Hepatocyte (in vitro differentiated cells): ENCODE data around the gene CACNA2D4. TPM values are rescaled to one million over a fixed set of nuclear protein-coding genes. Genes with fewer than 3 reads are reported as not detected.

Experiments used
- DNase-seq: peaks from one replicate; pipeline ENCODE4 v3.0.0-alpha.2; 2016; ENCODE audit warnings: low spot score
- H2AFZ ChIP-seq: fragments of 200-600 bp; sonication (generic); 2 replicates; pipeline ENCODE4 v1.6.0; 2016; ENCODE audit warnings: antibody characterized with exemption, mild to moderate bottlenecking
- H3K27ac ChIP-seq: fragments of 200-600 bp; sonication (generic); 2 replicates; pipeline ENCODE4 v1.5.1; 2016; ENCODE audit warnings: mild to moderate bottlenecking
- H3K27me3 ChIP-seq: fragments of 200-600 bp; sonication (generic); 2 replicates; pipeline ENCODE4 v1.6.1; 2016
- H3K36me3 ChIP-seq: fragments of 200-600 bp; sonication (generic); replicated peaks from 2 replicates; pipeline ENCODE4 v1.5.1; 2016; ENCODE audit warnings: low read depth; ENCODE audit not compliant: insufficient read depth
- H3K4me1 ChIP-seq: fragments of 200-600 bp; sonication (generic); 2 replicates; pipeline ENCODE4 v1.5.1; 2016; ENCODE audit warnings: mild to moderate bottlenecking, moderate library complexity; ENCODE audit not compliant: insufficient read depth
- H3K4me2 ChIP-seq: fragments of 200-600 bp; sonication (generic); 2 replicates; pipeline ENCODE4 v1.6.0; 2016
- H3K4me3 ChIP-seq: fragments of 200-600 bp; sonication (generic); 2 replicates; pipeline ENCODE4 v1.5.1; 2016; ENCODE audit warnings: mild to moderate bottlenecking
- H3K79me2 ChIP-seq: fragments of 200-600 bp; sonication (generic); 2 replicates; pipeline ENCODE4 v1.6.0; 2017; ENCODE audit warnings: mild to moderate bottlenecking
- H3K9me2 ChIP-seq: fragments of 200-600 bp; sonication (generic); replicated peaks from 2 replicates; pipeline ENCODE4 v1.6.0; 2017; ENCODE audit warnings: mild to moderate bottlenecking; ENCODE audit not compliant: insufficient read depth
- H3K9me3 ChIP-seq: fragments of 200-600 bp; sonication (generic); 2 replicates; pipeline ENCODE4 v1.5.1; 2016; ENCODE audit warnings: low read depth, mild to moderate bottlenecking
- H4K20me1 ChIP-seq: fragments of 200-600 bp; sonication (generic); 2 replicates; pipeline ENCODE4 v1.6.0; 2016; ENCODE audit warnings: mild to moderate bottlenecking; ENCODE audit not compliant: insufficient read depth, poor library complexity, severe bottlenecking
- CTCF ChIP-seq: fragments of 200-600 bp; sonication (generic); IDR thresholded peaks from 2 replicates; pipeline ENCODE4 v1.5.1; 2016; ENCODE audit warnings: antibody characterized with exemption, mild to moderate bottlenecking; ENCODE audit not compliant: poor library complexity
- EZH2 ChIP-seq: fragments of 200-600 bp; sonication (generic); IDR thresholded peaks from 2 replicates; pipeline ENCODE4 v1.6.1; 2016; ENCODE audit warnings: antibody characterized with exemption, mild to moderate bottlenecking, borderline replicate concordance
- EZH2phosphoT487 ChIP-seq: fragments of 200-600 bp; sonication (generic); IDR thresholded peaks from one replicate; pipeline ENCODE4 v1.6.1; 2018; ENCODE audit warnings: antibody characterized with exemption, mild to moderate bottlenecking, low read depth, moderate library complexity; ENCODE audit not compliant: unreplicated experiment, severe bottlenecking
- WGBS: methylation state at CpG from one replicate; pipeline ENCODE4 v1.1.6; 2016; ENCODE audit warnings: low lambda C conversion rate; ENCODE audit errors: missing lambda C conversion rate; 5-methylcytosine and 5-hydroxymethylcytosine counted together
- polyA plus RNA-seq: library from polyadenylated mRNA; unstranded; fragments of >200 nt; fragmentation: Nextera tagmentation; extraction: Ambion mirVana; gene quantifications from 2 replicates; pipeline ENCODE4 v1.2.1, GENCODE V29; 2016
- total RNA-seq: library from RNA; depleted of rRNA; stranded (reverse); fragments of >200 nt; gene quantifications from 2 replicates; pipeline ENCODE4 v1.2.3, GENCODE V29; 2014

CACNA2D4 gene
- total and polyA plus RNA-seq, 2 experiments from 2014 or later, result 1.3 to 2.1 TPM

DNA sequence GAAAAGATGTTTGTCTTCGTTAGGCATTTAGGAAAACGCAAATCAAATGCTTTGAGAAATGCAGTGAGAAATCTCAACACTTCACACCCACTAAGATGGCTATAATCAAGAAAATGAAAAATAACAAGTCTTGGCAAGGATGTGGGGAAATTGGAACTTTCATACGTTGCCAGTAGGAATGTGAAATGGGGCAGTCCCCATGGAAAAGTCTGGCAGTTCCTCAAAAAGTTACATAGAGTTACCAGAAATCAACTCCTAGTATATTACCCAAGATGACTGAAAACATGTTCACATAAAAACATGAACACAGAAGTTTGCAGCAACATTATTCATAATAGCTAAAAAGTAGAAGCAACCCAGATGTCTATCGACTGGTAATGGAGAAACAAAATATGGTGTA is 139.5 kb downstream of the CACNA2D4 start:
- TF ChIP-seq EZH2 (no peak), EZH2phosphoT487 (no peak), CTCF (no peak)

GRCh38 chr12:1777798-1778197 is 140.7 kb downstream of the CACNA2D4 start:
- Histone ChIP-seq H4K20me1 (peaks cover 2% of the 10 kb centered on the region), H3K36me3 (no peaks in the 10 kb centered on the region), H3K79me2 (peaks cover 23% of the 10 kb centered on the region), H3K27ac (no peak overlapping the region), H3K27me3 (no peaks in the 10 kb centered on the region), H3K9me2 (no peaks in the 10 kb centered on the region), H3K4me1 (peaks cover 20% of the 10 kb centered on the region), H3K9me3 (no peaks in the 10 kb centered on the region), H3K4me3 (no peak overlapping the region), H3K4me2 (no peak overlapping the region), H2AFZ (no peak overlapping the region)
- no peak for DNase-seq
- WGBS, result 93% methylated on average over 5 of the region's 5 CpGs
- no peak for TF ChIP-seq EZH2
- no peak for TF ChIP-seq EZH2phosphoT487
- TF ChIP-seq CTCF, result no peak

More for the DNA sequence above, 139.5 kb downstream of the CACNA2D4 start:
- Histone ChIP-seq H3K9me2 (no peaks in the 10 kb centered on the region), H3K27me3 (no peaks in the 10 kb centered on the region), H3K9me3 (no peaks in the 10 kb centered on the region), H2AFZ (no peak overlapping the region), H3K36me3 (no peaks in the 10 kb centered on the region), H3K4me3 (no peak overlapping the region), H3K4me1 (peaks cover 20% of the 10 kb centered on the region), H3K4me2 (no peak overlapping the region), H3K27ac (no peak overlapping the region), H4K20me1 (peaks cover 2% of the 10 kb centered on the region), H3K79me2 (peaks cover 21% of the 10 kb centered on the region)
- WGBS, result 96% methylated on average over 4 of the region's 4 CpGs
- DNase-seq, result no peak

DNA sequence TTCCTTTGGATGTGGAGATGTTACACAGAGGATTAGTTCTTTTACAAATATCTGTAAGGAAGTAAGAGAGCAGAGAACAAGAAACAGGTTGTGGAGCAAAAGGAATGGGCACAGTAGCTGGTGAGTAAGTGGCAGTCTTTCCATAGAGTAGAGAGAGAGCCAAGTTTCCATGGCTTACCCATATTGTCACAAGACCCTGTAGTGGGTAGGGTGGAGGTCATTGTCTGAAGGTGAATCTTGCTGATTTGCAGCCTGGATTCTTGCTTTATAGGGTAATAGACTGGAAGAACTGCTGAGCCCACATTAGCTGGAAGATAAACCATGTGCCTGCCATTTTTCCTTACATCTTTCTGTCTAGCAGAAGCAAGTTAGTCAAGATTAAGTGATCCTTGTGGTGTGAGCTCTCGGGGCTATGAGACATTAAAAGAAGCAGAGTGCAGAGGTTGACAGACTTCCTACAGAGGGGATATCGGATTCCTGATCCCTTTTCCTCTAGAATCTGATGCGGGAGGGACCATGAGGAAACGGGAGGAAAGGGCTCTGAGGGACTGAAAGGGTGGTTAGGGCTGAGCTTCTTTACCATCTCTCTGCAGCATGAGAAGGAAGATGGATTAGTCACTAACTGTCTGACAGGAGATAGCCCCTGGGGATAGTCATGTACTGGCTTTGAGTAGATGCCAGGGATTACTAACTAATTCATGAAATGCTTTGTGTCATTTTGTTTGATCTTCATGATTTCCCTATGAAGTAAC is 142.1 kb downstream of the CACNA2D4 start:
- DNase-seq, result no peak
- no peaks in the 10 kb centered on the region for H3K9me3 ChIP-seq
- peaks cover 9% of the 10 kb centered on the region for H3K4me1 ChIP-seq
- peaks cover 38% of the 10 kb centered on the region for H3K79me2 ChIP-seq
- WGBS, result 67% methylated on average over 4 of the region's 4 CpGs
- no peak for TF ChIP-seq EZH2phosphoT487
- no peak for TF ChIP-seq CTCF
- no peak for TF ChIP-seq EZH2
- H3K27me3 ChIP-seq, result no peaks in the 10 kb centered on the region
- H3K36me3 ChIP-seq, result no peaks in the 10 kb centered on the region
- peaks cover 2% of the 10 kb centered on the region for H4K20me1 ChIP-seq
- H3K27ac ChIP-seq, result no peak overlapping the region
- H2AFZ ChIP-seq, result no peak overlapping the region
- no peak overlapping the region for H3K4me3 ChIP-seq
- H3K9me2 ChIP-seq, result no peaks in the 10 kb centered on the region
- peak overlapping the region; percentile 27 for H3K4me2 ChIP-seq
